Sigmoid colon (tissue), 4 donors: ENCODE data around the gene HYAL4.

Experiments used
- EP300 ChIP-seq, 4 donors: sonication (generic); formaldehyde crosslinking; IDR thresholded peaks; one replicate each; pipeline ENCODE4 v1.6.1; 2017; ENCODE audit warnings: antibody characterized with exemption in 4 of 4
- POLR2A ChIP-seq, 2 donors: fragments of 450-650 bp; IDR thresholded peaks; one replicate each; pipeline ENCODE4 v1.6.1; 2016; ENCODE audit warnings: antibody characterized with exemption in 2 of 2, mild to moderate bottlenecking in 2 of 2, moderate library complexity in 2 of 2
- TF ChIP-seq, protein P1 (sequence below), 4 experiments: fragments of 450-650 bp in 3 of 4; fragments of 200-600 bp in 1 of 4; IDR thresholded peaks; one replicate each; pipeline ENCODE4 v1.5.1; 2016 to 2019; ENCODE audit warnings: antibody characterized with exemption in 4 of 4, mild to moderate bottlenecking in 3 of 4, moderate library complexity in 2 of 4

DNA sequence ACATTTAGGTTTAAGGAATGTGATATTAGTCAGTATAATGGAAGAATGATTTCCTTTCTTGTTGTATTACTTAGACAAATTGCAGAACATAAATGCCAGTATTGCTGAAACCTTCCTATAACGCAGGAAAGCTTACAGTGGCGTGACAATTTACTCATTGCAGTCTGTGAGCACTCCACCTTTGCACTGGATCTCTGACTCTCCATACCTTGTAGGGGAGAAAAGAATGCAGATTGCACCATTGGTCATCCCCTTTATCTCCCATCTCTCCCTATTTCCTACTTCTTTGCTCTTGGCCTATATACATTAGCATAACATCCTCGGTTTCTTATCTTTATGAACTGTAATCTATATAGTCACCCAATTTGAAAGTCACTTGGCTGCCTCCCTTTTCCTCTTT is 28.1 kb upstream of the HYAL4 start:
- TF ChIP-seq, protein P1, sequence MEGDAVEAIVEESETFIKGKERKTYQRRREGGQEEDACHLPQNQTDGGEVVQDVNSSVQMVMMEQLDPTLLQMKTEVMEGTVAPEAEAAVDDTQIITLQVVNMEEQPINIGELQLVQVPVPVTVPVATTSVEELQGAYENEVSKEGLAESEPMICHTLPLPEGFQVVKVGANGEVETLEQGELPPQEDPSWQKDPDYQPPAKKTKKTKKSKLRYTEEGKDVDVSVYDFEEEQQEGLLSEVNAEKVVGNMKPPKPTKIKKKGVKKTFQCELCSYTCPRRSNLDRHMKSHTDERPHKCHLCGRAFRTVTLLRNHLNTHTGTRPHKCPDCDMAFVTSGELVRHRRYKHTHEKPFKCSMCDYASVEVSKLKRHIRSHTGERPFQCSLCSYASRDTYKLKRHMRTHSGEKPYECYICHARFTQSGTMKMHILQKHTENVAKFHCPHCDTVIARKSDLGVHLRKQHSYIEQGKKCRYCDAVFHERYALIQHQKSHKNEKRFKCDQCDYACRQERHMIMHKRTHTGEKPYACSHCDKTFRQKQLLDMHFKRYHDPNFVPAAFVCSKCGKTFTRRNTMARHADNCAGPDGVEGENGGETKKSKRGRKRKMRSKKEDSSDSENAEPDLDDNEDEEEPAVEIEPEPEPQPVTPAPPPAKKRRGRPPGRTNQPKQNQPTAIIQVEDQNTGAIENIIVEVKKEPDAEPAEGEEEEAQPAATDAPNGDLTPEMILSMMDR (IDR thresholded peaks at IDR 0.05): no peak
- TF ChIP-seq POLR2A (IDR thresholded peaks at IDR 0.05): no peak
- no peak for TF ChIP-seq EP300 (IDR thresholded peaks at IDR 0.05)
